Kidney (tissue), 14 donors: ENCODE data around the gene PEX10. TPM values are rescaled to one million over a fixed set of nuclear protein-coding genes. Genes with fewer than 3 reads are reported as not detected.

Source experiments
- DNase-seq, 5 donors: peaks; one replicate each; pipeline ENCODE4 v3.0.0-alpha.2; 2013 to 2020
- FAIRE-seq: peaks from 2 replicates; lab custom pipeline; 2012; peaks lifted over from hg19 to GRCh38; lab: Jason Lieb, UNC
- H3K27ac ChIP-seq, 2 donors: one replicate each; pipeline ENCODE4 v1.7.0; 2013; ENCODE audit warnings: low read depth in 2 of 2, low read length in 2 of 2, inconsistent platforms in 1 of 2
- H3K27me3 ChIP-seq: one replicate; pipeline ENCODE4 v1.7.1; 2013; ENCODE audit warnings: low read length, inconsistent platforms; ENCODE audit not compliant: control insufficient read depth, insufficient read depth
- H3K36me3 ChIP-seq, 3 donors: one replicate each; pipeline versions ENCODE4 v1.7.0 to v1.7.1; 2013; ENCODE audit warnings: low read length in 3 of 3, control low read depth in 1 of 3, inconsistent platforms in 1 of 3; ENCODE audit not compliant: insufficient read depth in 3 of 3, control insufficient read depth in 2 of 3
- H3K4me1 ChIP-seq, 3 donors: one replicate each; pipeline versions ENCODE4 v1.7.0 to v1.7.1; 2013; ENCODE audit warnings: low read length in 3 of 3, inconsistent platforms in 1 of 3, low read depth in 1 of 3; ENCODE audit not compliant: control insufficient read depth in 2 of 3, insufficient read depth in 2 of 3
- H3K4me3 ChIP-seq, 3 donors: one replicate each; pipeline versions ENCODE4 v1.7.0 to v1.8.1; 2013; ENCODE audit warnings: low read length in 3 of 3, control low read depth in 1 of 3, inconsistent platforms in 1 of 3
- H3K9ac ChIP-seq, 3 donors: one replicate each; pipeline versions ENCODE4 v1.7.0 to v1.7.1; 2013; ENCODE audit warnings: low read length in 3 of 3, control low read depth in 1 of 3, inconsistent platforms in 1 of 3
- H3K9me3 ChIP-seq, 3 donors: one replicate each; pipeline versions ENCODE4 v1.7.0 to v1.7.1; 2013; ENCODE audit warnings: low read length in 3 of 3, control low read depth in 1 of 3, inconsistent platforms in 1 of 3; ENCODE audit not compliant: control insufficient read depth in 2 of 3, insufficient read depth in 1 of 3
- intact Hi-C: fragments of 100-400 bp; cut with DNase I; formaldehyde crosslinking; loops from one replicate; pipeline ENCODE4 v1.11.1; 2022
- polyA plus RNA-seq: library from polyadenylated mRNA; stranded (reverse); fragments of 350-450 nt; fragmentation: Illumina TruSeq; extraction: RNeasy Lipid Tissue Mini Kit (QIAGEN cat#74804); gene quantifications from one replicate; pipeline ENCODE4 v1.2.3, GENCODE V29; 2014; ENCODE audit warnings: low read depth, low replicate concordance; ENCODE audit not compliant: insufficient read depth
- total RNA-seq: library from RNA; stranded (reverse); fragmentation: NEBNext Ultra II Directional; extraction: Animal tissue kit (Norgen Biotek cat#: 25700); gene quantifications from one replicate; pipeline ENCODE4 v1.2.1, GENCODE V29; 2021
- TF ChIP-seq, protein P1 (sequence below): IDR thresholded peaks from 3 replicates; pipeline ENCODE4 v1.5.1; 2012; ENCODE audit warnings: mild to moderate bottlenecking, moderate library complexity, borderline replicate concordance; ENCODE audit not compliant: insufficient read depth; ENCODE audit errors: extremely low read depth
- donor health status: control.
- donor health status: control.
- donor health status: control.
- donor health status: control.
- donor health status: control.
- donor health status: DM: yes; HTN: yes; CAD: no.
- donor health status: Normal renal cell carcinoma (clear cell type).

Gene PEX10
- total and polyA plus RNA-seq, 2 donors from 2014 or later, result 25.6 to 26.8 TPM

DNA sequence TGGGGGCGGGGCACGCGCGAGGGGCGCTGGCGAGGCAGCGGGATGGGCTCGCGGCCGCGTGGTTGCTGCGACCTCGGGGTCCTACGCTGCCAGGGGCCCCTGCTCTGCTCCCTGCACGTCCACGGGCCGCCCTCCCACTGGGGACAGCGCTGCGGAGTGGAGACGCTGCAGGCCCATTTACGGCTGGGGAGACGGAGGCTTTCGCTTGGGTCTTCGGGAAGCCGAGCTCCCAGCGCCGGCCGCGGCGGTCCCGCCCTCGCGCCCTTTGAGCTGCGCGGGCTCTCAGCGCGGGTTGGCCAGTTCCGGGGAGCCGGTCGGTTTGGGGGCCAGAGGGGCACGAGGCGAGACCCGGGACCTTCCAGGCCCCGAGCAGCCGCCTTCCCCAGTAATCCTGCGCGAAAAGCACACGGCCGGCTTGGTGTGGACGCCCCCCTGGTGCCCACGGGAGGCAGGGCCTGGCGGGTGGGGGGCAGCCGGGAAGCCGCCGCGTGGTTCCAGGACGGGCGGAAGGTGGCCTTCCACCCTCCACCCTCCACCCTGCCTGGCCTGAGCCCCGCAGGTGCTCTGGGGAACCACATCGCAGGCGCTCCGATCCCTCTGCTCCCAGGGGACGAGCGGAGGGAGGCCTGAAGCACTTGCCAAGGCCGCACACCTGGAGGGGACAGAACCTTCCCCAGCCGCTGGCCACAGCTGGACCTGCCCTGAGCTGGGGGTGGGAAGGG is 570 bp upstream of the PEX10 start:
- intact Hi-C loops, result loop anchor here (10.0 kb wide), 1 partner anchor 132 kb away; no protein-coding TSS in a partner anchor
- H3K27me3 ChIP-seq, result no peaks in the 10 kb centered on the region
- peak overlapping the region; percentile 50 to 79 (median 68) for H3K4me3 ChIP-seq
- H3K27ac ChIP-seq, result peak overlapping the region; percentile 75 to 86
- no peak for FAIRE-seq
- peak in 2 of 5 donors; percentile 24 to 37 for DNase-seq
- TF ChIP-seq, protein P1, sequence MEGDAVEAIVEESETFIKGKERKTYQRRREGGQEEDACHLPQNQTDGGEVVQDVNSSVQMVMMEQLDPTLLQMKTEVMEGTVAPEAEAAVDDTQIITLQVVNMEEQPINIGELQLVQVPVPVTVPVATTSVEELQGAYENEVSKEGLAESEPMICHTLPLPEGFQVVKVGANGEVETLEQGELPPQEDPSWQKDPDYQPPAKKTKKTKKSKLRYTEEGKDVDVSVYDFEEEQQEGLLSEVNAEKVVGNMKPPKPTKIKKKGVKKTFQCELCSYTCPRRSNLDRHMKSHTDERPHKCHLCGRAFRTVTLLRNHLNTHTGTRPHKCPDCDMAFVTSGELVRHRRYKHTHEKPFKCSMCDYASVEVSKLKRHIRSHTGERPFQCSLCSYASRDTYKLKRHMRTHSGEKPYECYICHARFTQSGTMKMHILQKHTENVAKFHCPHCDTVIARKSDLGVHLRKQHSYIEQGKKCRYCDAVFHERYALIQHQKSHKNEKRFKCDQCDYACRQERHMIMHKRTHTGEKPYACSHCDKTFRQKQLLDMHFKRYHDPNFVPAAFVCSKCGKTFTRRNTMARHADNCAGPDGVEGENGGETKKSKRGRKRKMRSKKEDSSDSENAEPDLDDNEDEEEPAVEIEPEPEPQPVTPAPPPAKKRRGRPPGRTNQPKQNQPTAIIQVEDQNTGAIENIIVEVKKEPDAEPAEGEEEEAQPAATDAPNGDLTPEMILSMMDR, result no peak
- no peaks in the 10 kb centered on the region for H3K36me3 ChIP-seq
- peak overlapping the region in 2 of 3 donors; percentile 58 to 60 for H3K9ac ChIP-seq
- peaks cover 0 to 21% (median 12%) of the 10 kb centered on the region in 3 donors for H3K4me1 ChIP-seq
- no peaks in the 10 kb centered on the region for H3K9me3 ChIP-seq

DNA sequence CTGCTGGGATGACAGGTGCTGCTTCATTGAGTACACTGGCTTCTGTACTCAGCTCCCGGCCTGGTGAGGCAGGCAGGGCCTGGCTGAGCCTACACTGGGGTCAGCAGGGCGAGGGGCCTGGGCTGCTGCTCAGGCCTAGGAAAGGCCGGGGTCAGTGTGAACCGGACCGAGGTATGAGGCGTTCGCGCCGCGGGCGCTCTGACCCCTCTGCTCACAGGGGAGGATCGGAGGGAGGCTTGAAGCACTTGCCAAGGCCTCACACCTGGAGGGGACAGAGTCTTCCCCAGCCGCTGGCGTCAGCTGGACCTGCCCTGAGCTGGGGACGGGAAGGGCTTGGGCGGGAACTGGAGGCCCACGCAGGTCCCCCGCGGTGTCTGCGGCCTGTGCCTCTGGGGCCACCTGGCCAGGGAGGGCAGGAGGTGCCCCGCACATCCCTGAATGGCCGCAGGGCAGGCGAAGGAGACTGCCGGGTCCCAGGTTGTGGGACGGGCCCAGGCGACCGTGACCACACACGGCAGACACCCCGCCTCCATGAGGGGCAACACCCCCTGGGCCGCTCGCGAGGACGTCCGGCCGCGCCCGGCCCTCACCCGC is 466 bp downstream of the PEX10 start:
- Histone ChIP-seq H3K9me3 (no peaks in the 10 kb centered on the region), H3K36me3 (peaks cover 0 to 4% (median 0%) of the 10 kb centered on the region in 3 donors), H3K9ac (peak overlapping the region; percentile 36 to 75 (median 69)), H3K27me3 (no peaks in the 10 kb centered on the region), H3K4me3 (peak overlapping the region; percentile 46 to 79 (median 56)), H3K27ac (peak overlapping the region; percentile 53 to 86), H3K4me1 (peaks cover 0 to 21% (median 12%) of the 10 kb centered on the region in 3 donors)
- intact Hi-C loops, result loop anchor here (10.0 kb wide), 1 partner anchor 133 kb away; no protein-coding TSS in a partner anchor
- DNase-seq (peak in 1 of 5 donors; percentile 40), FAIRE-seq (no peak)
- TF ChIP-seq, protein P1, result no peak

DNA sequence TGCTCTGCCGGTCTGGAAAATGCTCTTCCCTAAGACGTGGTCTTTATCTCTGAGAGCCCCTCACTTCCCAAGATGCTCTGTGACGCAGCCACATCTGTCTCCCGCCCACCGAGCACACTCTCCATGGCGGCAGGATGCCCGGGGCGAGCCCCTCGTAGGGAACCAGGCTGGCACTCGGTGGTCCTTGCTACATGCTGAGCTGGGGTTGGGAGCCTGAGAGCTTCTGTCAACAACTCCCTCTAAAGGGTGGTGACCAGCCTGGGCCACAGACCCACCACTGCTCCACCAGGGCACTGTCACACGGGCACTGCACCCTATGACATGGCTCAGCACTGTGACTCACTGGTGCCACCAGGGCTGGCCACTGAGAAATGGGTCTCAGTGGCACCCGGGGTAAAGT is 2.6 kb downstream of the PEX10 start:
- no peaks in the 10 kb centered on the region for H3K27me3 ChIP-seq
- no peak overlapping the region for H3K9ac ChIP-seq
- no peak for FAIRE-seq
- no peak overlapping the region for H3K27ac ChIP-seq
- DNase-seq, result no peak
- H3K36me3 ChIP-seq, result peaks cover 0 to 13% (median 6%) of the 10 kb centered on the region in 3 donors
- TF ChIP-seq, protein P1, result no peak
- H3K9me3 ChIP-seq, result no peaks in the 10 kb centered on the region
- peaks cover 0 to 23% (median 12%) of the 10 kb centered on the region in 3 donors for H3K4me1 ChIP-seq
- intact Hi-C loops, result loop anchor here (10.0 kb wide), 1 partner anchor 135 kb away; no protein-coding TSS in a partner anchor
- H3K4me3 ChIP-seq, result no peak overlapping the region
